NCI-H1092 treated with DMSO at 0.1 percent for 48 hours (cell line): ENCODE measurements around the gene CTNNBL1.

ENCODE experiments used
- DNase-seq: peaks from one replicate; lab custom pipeline; 2025; lab: John Stamatoyannopoulos, UW

The CTNNBL1 gene

DNA sequence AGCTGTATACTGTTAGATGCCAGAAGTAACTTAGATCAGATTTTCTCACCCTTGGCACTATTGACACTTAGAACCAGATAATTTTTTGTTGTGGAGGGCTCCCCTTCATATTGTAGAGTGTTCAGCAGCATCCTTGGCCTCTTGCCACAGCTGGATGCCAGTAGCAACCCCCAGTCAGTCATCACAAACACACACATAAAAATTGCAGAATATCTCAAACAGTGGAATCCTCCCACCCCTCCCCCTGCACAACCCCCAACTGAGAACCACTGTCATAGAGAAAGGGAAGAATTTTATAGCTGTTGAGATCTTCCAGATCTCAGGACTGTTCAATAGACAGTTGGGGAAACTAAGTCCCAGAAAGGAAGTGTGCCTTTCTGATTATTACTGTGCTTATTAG lies 127.9 kb downstream of the CTNNBL1 start:
- DNase-seq = no peak

DNA sequence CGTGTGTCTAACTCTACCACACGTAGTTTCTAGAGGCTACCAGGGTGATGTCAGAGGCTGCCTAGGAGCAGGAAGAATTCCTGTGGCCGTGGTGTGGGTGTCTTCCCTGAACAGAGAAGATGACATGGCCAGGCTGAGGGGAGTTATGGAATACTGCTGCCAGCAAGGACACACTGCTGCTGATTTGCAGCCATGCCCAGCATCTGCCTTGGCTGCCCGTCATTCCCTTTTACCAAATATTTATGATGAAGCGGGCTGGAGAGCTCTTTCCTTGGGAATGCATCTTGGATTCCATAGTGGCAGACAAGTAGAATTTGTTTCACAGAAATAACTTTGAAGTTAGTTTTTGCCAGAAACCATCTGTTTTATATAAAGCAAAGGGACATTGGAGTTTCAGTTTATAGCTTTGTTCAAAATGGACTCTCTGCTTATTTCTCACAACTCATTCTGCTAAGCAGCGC lies 128.3 kb downstream of the CTNNBL1 start:
- DNase-seq = no peak

DNA sequence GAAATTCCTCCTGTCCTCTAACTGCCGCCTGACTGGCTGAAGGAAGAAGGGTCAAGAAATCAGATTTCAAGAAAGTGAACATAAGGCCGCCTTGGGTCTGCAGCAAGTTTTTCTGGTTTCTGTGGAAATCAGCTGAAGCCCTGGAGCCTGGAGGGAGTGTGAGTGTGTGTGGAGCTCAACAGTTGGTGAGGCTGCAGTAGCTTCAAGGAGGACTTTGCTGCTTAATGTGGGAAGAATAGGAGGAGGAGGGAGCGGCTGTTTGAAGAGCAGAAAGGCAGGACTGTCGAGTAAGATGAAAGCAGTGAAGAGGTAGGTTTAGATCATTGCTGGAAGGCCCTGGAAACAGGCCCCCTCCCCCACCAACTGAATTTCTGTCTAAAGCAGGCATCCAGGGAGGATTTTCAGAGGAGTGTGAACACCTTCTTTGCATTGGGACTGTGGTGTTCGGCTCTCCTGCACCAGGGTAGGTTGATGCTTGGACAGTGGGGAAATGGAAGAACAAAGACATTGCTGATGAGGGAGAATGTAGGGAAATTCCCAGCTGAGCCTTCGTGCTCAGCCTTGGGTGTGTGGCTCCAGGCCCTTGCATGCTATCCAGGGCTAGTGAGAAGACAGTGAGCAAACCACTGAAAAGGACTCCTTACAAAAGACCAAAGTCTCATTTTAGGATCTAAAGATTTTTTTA lies 129.6 kb downstream of the CTNNBL1 start:
- no peak for DNase-seq

DNA sequence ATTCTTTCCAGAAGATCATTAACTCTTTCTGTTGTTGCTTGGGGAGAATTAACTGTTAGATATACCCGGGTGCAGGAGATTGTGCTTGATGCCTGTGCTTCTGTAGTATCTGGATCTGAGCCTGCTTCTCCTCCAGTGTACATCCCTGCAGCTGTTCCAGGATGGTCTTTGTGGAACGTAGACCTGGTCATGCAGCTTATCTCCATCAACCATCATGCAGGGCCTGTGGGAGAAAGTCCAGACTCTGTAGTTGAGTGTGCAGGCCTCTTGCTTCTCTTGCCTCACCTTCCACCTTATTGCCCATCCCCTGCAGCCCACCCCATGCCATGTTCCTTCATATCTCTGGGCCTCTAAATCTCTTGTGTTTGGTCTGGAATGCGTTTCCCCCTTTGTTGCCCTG lies 133.8 kb downstream of the CTNNBL1 start:
- no peak for DNase-seq

DNA sequence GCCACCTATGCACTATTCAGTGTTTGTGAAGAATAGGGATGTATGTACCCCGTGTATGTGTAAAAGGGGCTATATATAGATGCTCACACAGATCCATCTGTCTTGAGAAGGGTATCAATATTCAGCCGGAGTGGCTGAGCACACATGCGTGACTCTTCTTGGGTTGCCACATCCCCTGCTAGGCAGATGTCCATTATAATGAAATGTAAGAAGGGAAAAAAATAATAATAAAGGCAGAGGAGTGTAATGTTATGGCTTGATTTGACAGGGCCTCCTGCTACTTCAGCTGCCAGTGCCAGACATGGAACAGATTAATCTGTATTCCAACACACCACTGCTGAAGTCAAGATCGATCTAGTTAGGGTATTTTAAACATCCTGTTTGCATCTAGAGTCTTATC lies 134.9 kb downstream of the CTNNBL1 start:
- DNase-seq = no peak

DNA sequence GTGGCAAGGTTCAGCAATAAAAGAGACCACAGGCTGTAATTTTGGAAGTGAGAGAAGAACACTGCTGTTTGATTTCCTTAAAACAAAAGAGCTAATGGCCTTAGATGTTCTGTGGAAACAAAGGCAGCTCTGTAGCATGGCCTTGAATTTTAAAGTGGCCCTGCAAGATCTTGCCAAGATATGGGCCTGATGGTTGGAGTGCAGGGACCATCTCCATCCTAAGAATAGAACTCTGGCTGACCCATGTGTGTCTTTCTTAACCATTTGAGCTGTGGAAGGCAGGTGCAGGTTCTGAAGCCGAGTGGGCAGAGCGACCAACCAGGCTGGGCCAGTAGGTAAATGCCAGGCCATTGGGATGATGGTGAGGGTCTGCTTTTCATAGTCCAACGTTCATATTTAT lies 135.3 kb downstream of the CTNNBL1 start:
- DNase-seq = no peak

DNA sequence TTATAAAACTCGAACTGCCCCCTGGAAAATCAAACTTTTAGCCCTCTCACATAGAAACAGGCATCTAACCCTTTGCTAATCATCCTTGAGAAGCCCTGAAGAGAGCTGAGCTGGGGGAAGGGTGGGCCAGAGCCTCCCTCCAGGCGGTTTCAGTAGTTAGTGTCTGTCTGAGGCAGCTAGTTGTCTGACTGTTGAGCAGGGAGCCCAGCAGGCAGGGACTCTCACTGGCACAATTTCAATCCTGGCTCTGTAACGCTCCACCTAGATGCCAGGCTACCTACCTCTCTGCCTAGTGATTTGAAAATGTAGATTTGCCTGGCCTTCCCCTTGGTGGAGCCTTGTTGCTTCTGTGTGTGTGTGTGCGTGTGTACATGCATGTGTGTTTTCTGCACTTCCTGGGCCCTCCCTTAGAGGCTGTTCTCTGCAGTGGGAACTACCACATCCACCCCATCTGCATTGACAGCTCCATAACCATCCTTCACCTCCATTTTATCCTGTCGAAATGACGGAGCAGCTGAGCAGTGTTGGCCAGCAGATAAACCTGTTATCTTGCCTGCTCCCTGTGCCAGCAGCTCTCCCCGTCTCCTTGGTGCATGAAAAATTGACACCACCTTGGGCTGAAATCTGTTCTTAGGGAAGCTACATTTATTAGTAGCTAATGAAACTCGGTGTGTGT lies 139.5 kb downstream of the CTNNBL1 start:
- DNase-seq = no peak

DNA sequence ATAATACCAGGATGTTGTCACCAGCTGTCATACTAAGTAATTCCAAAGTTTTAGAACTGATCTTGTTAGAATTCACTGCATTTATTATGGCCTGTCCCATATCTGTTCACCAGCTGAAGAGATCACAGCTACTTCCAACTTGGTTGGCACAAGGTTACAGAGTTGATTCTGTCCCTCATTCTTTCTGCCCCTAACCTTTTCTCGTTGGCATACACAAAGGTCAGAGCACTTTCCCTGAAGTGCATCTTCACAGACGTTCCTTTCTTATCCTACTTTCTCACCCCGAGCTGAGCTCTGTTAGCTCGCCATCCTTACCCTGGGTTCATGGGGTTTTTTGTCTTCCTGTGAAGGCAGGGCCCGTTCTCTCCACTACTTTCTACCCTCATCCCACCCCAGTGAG lies 143.1 kb downstream of the CTNNBL1 start:
- no peak for DNase-seq

DNA sequence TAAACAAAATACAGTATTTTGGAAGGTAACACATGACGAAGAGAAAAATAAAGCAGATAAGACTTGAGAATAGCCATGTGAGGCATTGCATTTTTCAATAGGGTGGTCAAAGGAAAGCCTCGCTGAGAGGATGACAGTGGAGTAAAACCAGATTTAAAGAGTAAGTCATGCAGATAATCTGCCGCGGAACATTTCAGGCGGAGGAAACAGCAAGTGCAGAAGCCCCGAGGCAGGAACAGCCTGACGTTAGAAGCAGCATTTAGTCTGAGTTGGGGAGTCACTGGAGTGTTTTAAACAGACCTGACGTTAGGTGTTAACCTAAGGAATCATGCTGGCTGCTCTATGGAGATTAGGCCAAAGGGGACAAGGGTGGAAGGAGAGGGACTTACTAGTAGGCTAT lies 144.1 kb downstream of the CTNNBL1 start:
- no peak for DNase-seq

DNA sequence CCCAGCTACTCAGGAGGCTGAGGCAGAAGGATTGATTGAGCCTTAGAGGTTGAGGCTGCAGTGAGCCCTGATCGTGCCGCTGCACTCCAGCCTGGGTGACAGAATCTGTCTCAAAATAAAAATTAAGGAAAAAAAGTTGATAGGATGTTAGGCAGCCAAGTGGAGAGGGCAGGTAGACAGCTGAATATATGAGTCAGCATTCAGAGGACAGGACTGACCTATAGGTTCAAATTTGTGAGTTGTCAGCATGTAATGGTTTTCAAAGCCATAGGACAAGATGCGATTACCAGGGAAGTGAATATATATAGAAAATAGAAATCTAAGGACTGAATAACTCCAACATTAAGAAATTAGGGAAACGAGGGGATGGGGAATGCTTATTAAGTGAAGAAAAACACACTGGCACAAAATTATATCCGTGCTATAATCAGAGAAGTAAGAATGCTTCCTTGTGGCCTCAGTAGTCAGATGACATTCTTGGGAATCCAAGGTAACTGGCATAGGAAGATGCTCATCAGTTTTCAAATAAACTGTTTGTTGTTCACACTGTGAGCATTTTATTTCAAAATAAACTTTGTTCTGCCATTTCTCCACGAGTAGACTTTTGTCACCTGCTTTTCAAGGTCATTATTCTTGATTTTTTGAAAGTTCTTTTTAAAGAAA lies 145.1 kb downstream of the CTNNBL1 start:
- no peak for DNase-seq

DNA sequence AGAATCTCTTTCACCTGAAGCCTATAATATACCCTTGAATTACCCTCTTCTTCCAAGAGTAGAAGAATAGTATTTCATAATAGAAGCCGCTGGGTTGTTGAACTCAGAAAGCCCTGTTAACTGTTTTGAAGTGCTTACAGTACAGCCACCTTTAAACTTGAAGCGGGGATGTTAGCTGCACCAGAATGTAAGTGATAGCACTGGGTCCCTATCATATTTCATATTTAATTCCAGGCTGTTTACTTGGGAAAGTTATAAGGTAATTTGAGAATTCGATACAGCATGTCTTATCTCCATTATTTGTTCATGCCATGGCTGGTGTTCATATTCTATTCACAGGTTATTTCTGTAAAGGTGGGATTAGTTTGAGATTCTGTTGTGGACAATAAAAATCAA lies 145.6 kb downstream of the CTNNBL1 start:
- DNase-seq = peak; percentile 63

DNA sequence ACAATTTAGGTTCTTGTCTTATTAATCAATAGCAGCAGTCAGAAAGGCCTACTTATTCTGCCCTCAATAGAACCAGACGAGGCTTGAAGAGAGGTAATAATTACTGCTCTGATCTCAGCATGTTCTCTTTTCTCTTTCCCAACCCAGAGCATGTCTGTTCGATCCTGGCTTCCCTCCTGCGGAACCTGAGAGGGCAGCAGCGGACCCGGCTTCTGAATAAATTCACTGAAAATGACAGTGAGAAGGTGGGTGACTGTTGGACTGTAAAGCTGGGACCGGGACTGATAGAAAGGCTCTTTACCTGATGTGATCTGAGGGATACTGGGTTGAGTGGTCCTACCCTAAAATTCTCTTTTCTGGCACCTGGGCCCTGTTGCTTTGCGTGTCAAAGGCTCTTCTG lies 146.1 kb downstream of the CTNNBL1 start:
- DNase-seq = no peak

DNA sequence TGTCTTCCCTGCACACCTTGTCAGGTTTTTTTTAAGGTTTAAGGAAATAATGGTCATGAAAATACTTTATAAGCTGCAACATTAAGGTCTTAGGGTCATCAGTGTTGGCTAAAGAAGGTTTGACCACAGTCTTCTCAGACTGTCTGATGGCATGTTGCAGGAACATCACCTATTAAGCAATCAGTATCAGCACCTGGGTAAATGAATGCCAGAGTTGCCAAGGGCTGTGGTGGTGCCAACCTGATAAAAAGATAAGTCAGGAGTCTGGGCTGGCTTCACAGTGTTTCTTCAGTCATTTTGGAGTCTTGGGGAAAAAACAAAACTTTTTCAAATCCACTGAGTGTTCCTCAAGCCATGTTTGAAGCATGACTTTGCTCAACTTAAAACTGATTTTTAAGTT lies 147.6 kb downstream of the CTNNBL1 start:
- DNase-seq = no peak

DNA sequence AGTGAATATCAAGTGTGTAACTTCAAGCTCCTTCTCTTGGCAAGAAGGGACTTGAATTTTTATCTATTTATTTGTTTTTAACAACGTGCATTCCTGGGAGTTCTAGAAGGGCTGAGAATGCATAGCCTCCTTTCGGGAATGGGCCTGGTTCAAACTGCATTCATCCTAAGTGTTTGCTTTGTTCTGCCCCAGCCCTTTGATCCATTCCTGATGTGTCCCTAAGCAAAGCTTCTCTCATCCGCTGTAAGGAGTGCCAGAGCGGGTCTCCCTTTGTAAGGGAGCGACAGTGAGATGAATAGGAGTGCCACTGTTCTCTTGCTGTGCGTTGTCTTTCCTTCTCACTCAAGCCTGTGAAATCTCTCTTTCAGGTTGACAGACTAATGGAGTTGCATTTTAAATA lies 148.1 kb downstream of the CTNNBL1 start:
- peak; percentile 4 for DNase-seq

DNA sequence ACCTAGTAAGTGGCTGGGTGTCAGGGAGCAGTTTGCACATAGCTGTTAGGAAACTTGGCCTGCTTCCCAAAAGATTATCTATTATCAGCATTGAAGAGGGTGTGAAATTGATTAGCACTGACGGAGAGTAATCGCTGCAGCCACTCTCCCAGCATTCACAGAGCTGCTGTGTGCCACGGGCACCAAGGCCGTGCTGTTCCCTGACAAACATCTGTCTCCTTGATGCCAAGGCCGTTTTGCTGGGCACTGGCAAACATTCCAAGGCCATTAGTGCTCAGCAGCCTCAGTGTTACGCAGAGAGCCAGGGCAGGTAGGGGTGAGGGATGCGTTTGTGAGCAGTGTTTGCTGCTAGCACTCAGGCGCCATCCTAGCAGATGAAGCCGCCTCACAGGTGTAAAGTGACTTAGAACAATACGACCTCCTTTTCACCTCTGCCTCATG lies 151.4 kb downstream of the CTNNBL1 start:
- peak; percentile 82 for DNase-seq

DNA sequence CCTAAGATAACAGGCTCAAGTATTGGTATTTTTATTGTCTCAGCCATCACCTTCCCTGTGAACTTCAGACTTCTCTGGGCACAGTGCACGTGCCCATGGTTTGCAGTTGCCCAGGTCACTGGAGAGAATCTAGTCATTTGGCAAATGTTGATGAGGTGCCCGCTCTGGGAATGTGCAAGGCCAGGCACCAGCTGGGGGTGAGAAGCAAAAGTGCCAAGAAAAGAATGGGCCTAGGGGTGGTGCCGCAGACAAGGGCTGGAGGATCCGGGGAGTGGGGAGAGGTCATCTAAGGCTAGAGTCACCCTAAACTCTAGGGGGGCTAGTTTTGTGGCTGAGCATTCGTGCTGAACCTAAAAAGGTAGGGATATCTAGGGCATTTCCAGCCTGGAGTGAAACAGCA lies 152.0 kb downstream of the CTNNBL1 start:
- DNase-seq = peak; percentile 56

DNA sequence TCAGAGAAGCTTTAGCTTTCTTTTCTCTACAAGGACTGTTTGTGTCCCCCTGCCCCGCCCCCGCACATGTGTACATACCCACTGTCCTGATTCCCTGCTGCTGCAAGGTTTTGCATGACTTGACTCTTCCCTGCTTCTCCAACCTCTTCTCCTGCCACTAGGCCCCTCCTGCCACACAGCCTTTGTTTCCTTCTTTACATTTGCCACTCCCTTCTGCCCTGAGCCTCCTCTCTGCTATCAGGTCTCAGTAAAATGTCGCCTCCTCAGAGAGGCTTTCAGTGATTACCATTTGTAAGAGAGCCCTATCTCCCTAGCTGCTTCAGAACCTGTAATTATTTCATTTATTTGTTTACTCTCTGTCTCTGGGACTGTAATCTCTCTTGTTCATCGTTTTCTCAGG lies 152.7 kb downstream of the CTNNBL1 start:
- DNase-seq = peak; percentile 37

DNA sequence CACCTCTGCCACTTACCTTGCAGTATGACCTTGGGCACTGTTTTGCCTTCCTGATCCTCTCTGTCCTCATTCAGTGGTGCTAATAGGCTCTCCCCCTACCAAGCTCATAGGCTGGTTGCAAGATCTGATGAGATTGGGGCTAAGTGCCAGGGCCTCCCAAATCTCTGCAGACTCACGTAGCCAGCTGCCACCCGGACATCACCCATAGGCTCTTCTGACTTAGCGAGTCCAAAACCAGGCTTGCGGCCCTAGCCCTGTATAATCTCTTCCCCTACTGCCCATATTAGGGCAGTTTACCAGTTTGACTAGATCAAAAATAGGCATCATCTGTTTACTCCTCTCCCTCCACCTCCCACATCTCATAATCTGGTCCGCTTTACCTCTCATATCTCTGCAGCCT lies 154.9 kb downstream of the CTNNBL1 start:
- DNase-seq = no peak

DNA sequence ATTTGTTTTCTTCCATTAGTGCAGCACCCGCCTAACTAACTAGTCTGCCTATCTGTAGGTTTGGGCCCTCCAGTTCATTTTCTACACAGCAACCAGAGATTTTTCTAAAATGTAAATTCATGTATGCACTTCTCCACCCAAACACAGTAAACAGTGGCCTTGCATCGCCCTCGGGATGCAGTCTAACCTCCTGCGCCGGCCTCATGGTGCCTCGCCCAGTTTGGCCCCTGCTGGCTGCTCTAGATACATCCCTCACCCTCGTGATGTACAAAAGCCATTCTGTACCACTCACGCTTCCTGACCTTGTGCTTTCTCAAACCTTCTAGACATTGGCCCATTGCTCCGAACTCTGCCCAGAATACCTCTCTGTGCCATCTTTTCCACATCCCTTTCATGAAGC lies 155.3 kb downstream of the CTNNBL1 start:
- DNase-seq = no peak

DNA sequence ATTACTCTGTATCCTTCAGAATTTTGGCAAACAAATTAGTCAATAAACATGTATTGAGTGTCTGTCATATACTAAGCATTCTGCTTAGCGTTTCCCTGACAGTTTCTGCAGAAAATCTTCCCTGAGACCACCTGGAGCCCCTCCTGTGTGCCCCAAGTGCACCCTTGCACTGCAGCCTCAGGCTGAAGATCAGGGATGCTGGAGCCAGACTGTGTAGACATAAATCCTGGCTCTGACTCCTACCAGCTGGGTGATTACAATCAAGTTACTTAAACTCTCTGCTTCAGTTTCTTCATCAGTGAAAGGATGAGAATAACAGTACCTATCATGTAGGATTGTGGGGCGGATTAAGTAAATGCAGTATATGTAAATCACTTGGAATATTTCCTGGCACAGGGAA lies 155.7 kb downstream of the CTNNBL1 start:
- DNase-seq = no peak

DNA sequence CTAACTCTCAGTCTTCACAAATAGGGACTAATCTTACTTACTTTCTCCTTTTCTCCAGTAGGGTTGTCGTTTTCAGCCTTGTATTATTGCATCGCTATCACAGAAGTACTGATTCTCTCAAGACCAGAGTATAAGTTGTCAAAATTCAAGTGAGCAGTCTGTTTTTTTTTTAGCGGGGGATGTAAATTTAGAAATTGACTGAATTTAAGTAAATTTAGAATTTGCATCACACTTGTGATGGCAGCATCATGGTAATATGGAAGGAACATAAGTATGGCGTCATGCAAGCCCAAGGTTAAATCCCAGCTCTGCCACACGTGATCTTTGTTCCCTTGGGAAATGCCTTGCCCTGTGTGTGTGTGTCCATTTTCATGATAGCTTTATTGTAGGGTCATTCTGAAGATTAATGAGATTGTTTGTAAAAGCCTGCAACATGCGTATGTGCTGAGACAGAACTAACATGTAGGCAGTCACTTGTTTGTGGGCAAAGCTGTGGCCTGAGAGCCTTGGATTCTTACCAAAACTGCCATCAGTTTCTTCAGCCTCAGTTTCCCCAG lies 156.3 kb downstream of the CTNNBL1 start:
- no peak for DNase-seq

DNA sequence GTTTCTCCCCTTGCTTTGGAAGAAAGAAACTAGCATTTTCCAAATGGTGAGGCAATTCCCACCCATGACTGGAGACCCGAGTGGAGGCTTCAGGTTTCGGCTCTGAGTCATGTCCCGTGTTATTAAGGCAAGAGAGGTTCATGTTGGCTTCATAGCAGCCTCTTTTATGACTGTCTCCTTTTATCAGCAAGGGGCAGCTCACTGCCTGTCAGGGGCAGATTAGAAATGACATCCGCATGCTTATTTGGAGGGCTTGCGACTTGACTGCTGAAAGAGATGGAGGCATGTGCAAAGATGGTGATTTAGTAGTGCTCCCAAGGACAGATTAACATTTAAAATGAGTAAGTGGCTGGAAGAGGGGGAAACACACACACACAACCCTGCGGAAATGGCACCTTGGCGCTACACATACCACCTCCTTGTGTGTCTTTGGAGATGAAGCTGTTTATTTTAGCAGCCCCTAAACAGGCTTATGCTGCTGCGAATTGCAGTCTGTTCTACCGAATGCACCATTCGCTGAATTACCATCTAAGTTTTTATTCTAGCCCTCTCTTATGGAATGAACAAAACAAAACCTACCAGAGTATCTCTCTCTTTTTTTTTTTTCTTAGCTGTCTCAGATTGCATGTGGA lies 157.0 kb downstream of the CTNNBL1 start:
- no peak for DNase-seq

DNA sequence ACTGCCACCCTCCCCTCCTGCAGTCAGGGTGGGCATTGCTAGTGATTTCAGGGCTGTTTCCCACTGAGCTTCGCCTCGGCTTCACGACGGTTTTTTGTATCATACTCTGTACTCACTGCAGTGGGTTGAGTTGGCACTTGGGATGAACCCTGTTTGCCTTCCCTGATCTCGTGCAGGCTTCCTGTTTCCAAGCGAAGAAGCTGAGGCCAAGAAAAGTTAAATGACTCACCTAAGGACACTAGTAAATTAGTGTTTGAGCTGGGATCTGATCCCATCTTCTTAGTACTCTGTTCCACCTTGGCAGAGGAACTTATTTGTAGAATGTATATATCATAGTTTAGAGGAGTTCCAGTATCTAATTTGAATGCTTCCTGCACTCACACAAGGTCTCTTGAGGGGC lies 158.8 kb downstream of the CTNNBL1 start:
- no peak for DNase-seq
